Measurements from ENCODE around the gene DNAJC15.
"Not testable (repeated sequence)": the region's sequence is repeated elsewhere in the genome, so short reads cannot be mapped to it uniquely, and the experiment has no call there.

DNAJC15 gene

DNA sequence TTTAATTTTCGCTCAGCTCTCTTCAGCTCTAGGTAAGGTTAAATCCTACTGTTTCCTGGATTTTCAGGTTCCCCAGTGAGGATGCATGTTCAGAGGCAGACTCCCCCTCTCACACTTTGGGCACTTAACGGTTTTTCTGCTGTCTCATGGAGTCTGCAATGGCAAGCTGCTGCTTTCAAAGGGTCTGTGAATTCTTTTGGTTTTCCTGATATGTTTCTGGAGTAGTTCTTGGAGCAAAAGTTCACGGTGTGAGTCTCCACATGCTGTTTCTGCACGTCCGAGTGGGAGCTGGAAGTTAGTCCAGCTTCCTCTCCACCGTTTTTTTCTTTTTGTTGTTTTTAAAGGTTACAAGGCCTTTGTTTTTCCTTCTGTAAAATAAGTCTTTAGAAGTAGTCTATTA, 35.4 kb downstream of the DNAJC15 start:
- H3K27ac ChIP-seq (ENCODE audit: low read depth, low read length), result no peak overlapping the region

DNA sequence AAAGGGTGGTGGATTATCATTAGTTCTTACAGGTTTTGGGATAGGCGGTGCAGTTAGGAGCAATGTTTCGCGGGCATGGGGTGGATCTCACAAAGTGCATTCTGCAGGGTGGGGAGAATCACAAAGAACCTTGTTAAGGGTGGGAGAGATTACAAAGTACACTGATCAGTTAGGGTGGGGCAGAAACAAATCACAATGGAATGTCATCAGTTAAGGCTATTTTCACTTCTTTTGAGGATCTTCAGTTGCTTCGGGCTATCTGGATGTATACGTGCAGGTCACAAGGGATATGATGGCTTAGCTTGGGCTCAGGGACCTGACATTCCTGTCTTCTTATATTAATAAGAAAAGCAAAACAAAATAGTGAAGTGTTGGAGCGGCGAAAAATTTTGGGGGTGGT, 36.4 kb downstream of the DNAJC15 start:
- not testable (repeated sequence) for H3K9ac ChIP-seq (ENCODE audit: low read length in 5 of 5); H3K4me3 ChIP-seq (ENCODE audit: low read depth in 1 of 5, low read length in 5 of 5); H3K27ac ChIP-seq (ENCODE audit: low read depth, low read length); H3K9me3 ChIP-seq (ENCODE audit: control insufficient read depth in 5 of 5, low read length in 5 of 5); H3K27me3 ChIP-seq (ENCODE audit: control insufficient read depth in 5 of 5, insufficient read depth in 4 of 5, low read length in 5 of 5); H3K36me3 ChIP-seq (ENCODE audit: control insufficient read depth in 5 of 5, insufficient read depth in 5 of 5, low read length in 5 of 5)
- H3K4me1 ChIP-seq (ENCODE audit: control insufficient read depth in 5 of 5, insufficient read depth in 5 of 5, low read length in 5 of 5), result peaks cover 2 to 21% (median 15%) of the 10 kb centered on the region in 5 donors

More for the DNA sequence above, 35.4 kb downstream of the DNAJC15 start:
- Histone ChIP-seq H3K36me3 (ENCODE audit: control insufficient read depth in 5 of 5, insufficient read depth in 5 of 5, low read length in 5 of 5) (no peaks in the 10 kb centered on the region), H3K27me3 (ENCODE audit: control insufficient read depth in 5 of 5, insufficient read depth in 4 of 5, low read length in 5 of 5) (no peaks in the 10 kb centered on the region), H3K9me3 (ENCODE audit: control insufficient read depth in 5 of 5, low read length in 5 of 5) (no peaks in the 10 kb centered on the region), H3K4me3 (ENCODE audit: low read depth in 1 of 5, low read length in 5 of 5) (peak overlapping the region in 1 of 5 donors; percentile 11), H3K9ac (ENCODE audit: low read length in 5 of 5) (no peak overlapping the region), H3K4me1 (ENCODE audit: control insufficient read depth in 5 of 5, insufficient read depth in 5 of 5, low read length in 5 of 5) (peaks cover 2 to 27% (median 22%) of the 10 kb centered on the region in 5 donors)

DNA sequence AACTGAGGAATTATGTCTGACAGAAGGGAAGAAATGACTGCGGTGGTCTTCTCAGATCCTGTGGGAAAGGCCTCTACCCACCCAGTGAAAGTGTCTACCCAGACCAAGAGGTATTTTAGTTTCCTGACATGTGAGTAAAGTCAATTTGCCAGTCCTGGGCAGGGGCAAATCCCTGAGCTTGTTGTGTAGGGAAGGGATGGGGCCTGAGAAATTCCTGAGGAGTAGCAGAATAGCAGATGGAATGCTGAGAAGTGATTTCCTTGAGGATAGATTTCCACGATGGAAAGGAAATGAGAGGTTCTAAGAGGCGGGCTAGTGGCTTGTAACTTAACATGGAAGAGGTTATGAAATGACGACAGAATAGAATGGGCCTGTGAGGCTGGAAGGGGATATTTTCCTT, 37.4 kb downstream of the DNAJC15 start:
- peaks cover 2 to 15% (median 14%) of the 10 kb centered on the region in 5 donors for H3K4me1 ChIP-seq (ENCODE audit: control insufficient read depth in 5 of 5, insufficient read depth in 5 of 5, low read length in 5 of 5)
- not testable (repeated sequence) for H3K36me3 ChIP-seq (ENCODE audit: control insufficient read depth in 5 of 5, insufficient read depth in 5 of 5, low read length in 5 of 5); H3K9ac ChIP-seq (ENCODE audit: low read length in 5 of 5); H3K9me3 ChIP-seq (ENCODE audit: control insufficient read depth in 5 of 5, low read length in 5 of 5); H3K27me3 ChIP-seq (ENCODE audit: control insufficient read depth in 5 of 5, insufficient read depth in 4 of 5, low read length in 5 of 5); H3K27ac ChIP-seq (ENCODE audit: low read depth, low read length); H3K4me3 ChIP-seq (ENCODE audit: low read depth in 1 of 5, low read length in 5 of 5)

DNA sequence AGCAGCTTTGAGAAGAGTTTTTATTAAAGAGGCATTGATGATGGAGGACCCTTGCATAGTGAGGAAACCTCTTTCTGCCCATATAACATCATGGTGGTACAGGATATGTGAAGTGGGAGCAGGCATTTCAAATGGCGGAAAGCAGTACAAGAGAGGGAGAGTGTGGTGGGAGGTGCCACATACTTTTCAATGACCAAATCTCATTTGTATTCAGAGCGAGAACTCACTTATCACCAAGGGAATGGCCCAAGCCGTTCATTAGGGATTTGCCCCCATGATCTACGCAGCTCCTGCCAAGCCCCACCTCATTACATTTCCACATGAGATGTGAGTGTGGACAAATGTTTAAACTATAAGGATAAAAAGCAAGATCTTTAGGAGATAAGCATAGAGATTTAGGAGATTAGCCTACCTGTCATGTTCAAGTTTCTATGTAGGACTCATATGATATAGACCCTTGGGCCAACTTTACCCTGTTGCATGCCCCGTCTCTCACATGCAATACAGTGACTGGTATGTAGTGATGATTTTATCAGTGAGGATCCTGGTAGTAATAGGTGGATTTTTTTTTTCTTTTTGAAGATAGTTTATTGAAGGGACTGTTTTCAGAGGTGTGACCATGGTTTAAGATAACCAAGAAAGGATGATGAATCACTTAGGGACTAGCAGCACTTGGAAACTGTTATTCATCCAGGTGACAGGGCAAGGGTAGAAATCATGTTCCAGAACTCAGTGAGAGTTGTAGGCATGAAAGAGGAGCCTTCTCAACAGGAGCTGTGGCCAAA, 38.3 kb downstream of the DNAJC15 start:
- no peak overlapping the region for H3K27ac ChIP-seq (ENCODE audit: low read depth, low read length)
- H3K4me3 ChIP-seq (ENCODE audit: low read depth in 1 of 5, low read length in 5 of 5), result no peak overlapping the region
- H3K4me1 ChIP-seq (ENCODE audit: control insufficient read depth in 5 of 5, insufficient read depth in 5 of 5, low read length in 5 of 5), result peaks cover 2 to 15% (median 14%) of the 10 kb centered on the region in 5 donors
- H3K36me3 ChIP-seq (ENCODE audit: control insufficient read depth in 5 of 5, insufficient read depth in 5 of 5, low read length in 5 of 5), result peaks cover 0 to 2% (median 0%) of the 10 kb centered on the region in 5 donors
- H3K9me3 ChIP-seq (ENCODE audit: control insufficient read depth in 5 of 5, low read length in 5 of 5), result no peaks in the 10 kb centered on the region
- H3K27me3 ChIP-seq (ENCODE audit: control insufficient read depth in 5 of 5, insufficient read depth in 4 of 5, low read length in 5 of 5), result no peaks in the 10 kb centered on the region
- H3K9ac ChIP-seq (ENCODE audit: low read length in 5 of 5), result no peak overlapping the region

DNA sequence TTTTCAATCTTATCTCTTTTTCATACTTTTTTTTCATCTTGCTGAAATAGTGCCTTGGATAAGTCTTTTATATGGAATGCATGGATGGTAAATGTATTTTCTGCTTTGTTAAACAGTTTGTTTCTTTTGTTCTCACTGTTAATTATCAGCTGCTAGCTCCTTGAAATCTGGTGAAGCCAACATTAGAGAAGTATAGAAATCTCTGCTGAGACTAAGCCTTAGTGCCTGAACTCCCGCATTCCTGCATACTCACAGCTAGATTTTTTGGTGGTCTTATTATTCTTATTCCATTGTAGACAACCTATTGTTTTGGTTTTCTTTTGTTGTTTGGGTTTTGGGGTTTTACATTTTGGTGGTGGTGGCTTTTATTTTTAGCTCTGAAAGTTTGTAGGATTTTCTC, 48.4 kb downstream of the DNAJC15 start:
- H3K9ac ChIP-seq (ENCODE audit: low read length in 5 of 5), result no peak overlapping the region
- H3K4me3 ChIP-seq (ENCODE audit: low read depth in 1 of 5, low read length in 5 of 5), result no peak overlapping the region
- no peak overlapping the region for H3K27ac ChIP-seq (ENCODE audit: low read depth, low read length)
- H3K9me3 ChIP-seq (ENCODE audit: control insufficient read depth in 5 of 5, low read length in 5 of 5), result no peaks in the 10 kb centered on the region
- peaks cover 0 to 4% (median 0%) of the 10 kb centered on the region in 5 donors for H3K4me1 ChIP-seq (ENCODE audit: control insufficient read depth in 5 of 5, insufficient read depth in 5 of 5, low read length in 5 of 5)
- H3K27me3 ChIP-seq (ENCODE audit: control insufficient read depth in 5 of 5, insufficient read depth in 4 of 5, low read length in 5 of 5), result no peaks in the 10 kb centered on the region
- H3K36me3 ChIP-seq (ENCODE audit: control insufficient read depth in 5 of 5, insufficient read depth in 5 of 5, low read length in 5 of 5), result peaks cover 3 to 15% (median 9%) of the 10 kb centered on the region in 5 donors

DNA sequence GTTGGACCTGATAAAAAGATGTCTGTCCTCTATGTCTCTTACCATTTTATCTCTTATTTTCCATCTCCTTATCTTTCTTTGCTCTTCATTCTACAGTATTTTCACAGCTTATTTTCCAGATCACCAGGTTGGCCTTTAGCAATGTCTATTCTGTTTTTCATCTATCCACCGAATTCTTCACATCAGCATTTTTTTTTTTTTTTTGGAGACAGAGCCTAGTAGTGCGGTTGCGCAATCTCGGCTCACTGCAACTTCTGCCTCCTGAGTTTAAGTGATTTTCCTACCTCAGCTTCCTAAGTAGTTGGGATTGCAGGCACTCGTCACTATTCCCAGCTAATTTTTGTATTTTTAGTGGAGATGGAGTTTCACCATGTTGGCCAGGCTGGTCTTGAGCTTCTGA, 49.0 kb downstream of the DNAJC15 start:
- no peak overlapping the region for H3K9ac ChIP-seq (ENCODE audit: low read length in 5 of 5)
- H3K27me3 ChIP-seq (ENCODE audit: control insufficient read depth in 5 of 5, insufficient read depth in 4 of 5, low read length in 5 of 5), result no peaks in the 10 kb centered on the region
- no peak overlapping the region for H3K27ac ChIP-seq (ENCODE audit: low read depth, low read length)
- peaks cover 3 to 15% (median 9%) of the 10 kb centered on the region in 5 donors for H3K36me3 ChIP-seq (ENCODE audit: control insufficient read depth in 5 of 5, insufficient read depth in 5 of 5, low read length in 5 of 5)
- no peaks in the 10 kb centered on the region for H3K9me3 ChIP-seq (ENCODE audit: control insufficient read depth in 5 of 5, low read length in 5 of 5)
- peaks cover 0 to 4% (median 0%) of the 10 kb centered on the region in 5 donors for H3K4me1 ChIP-seq (ENCODE audit: control insufficient read depth in 5 of 5, insufficient read depth in 5 of 5, low read length in 5 of 5)
- no peak overlapping the region for H3K4me3 ChIP-seq (ENCODE audit: low read depth in 1 of 5, low read length in 5 of 5)

DNA sequence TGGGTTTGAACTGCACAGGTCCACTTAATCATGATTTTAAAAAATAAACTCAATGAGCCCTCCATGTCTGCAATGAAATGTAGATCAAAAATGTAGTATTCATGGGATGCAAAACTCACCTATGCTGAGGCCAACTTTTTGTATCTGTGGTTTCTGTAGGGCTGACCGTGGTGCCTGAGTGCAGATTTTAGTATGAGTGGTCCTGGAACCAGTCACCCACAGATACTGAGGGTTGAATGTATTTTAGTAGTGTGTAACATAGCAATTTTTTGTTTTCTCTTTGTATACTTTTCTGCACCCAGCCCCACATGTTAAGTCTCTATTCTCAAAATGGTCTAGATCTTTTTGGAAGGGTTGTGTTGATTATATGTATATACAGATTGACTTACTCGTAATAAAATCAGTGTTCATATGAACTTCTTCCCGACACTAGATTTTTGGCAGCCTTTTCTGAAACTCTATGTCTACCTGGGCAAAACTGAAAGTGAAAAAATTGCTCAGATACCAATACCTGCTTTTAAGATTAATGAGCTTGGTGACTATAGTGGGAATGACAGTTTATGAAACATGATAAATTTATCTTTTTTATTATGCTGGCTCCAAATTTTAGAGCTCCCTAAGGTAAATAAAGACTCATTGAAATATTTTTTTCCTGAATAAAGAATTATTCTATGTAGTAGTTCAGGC, 51.6 kb downstream of the DNAJC15 start:
- H3K9me3 ChIP-seq (ENCODE audit: control insufficient read depth in 5 of 5, low read length in 5 of 5), result no peaks in the 10 kb centered on the region
- H3K4me3 ChIP-seq (ENCODE audit: low read depth in 1 of 5, low read length in 5 of 5), result no peak overlapping the region
- peaks cover 0 to 7% (median 0%) of the 10 kb centered on the region in 5 donors for H3K4me1 ChIP-seq (ENCODE audit: control insufficient read depth in 5 of 5, insufficient read depth in 5 of 5, low read length in 5 of 5)
- H3K27ac ChIP-seq (ENCODE audit: low read depth, low read length), result no peak overlapping the region
- peaks cover 0 to 10% (median 3%) of the 10 kb centered on the region in 5 donors for H3K36me3 ChIP-seq (ENCODE audit: control insufficient read depth in 5 of 5, insufficient read depth in 5 of 5, low read length in 5 of 5)
- no peaks in the 10 kb centered on the region for H3K27me3 ChIP-seq (ENCODE audit: control insufficient read depth in 5 of 5, insufficient read depth in 4 of 5, low read length in 5 of 5)
- H3K9ac ChIP-seq (ENCODE audit: low read length in 5 of 5), result no peak overlapping the region

DNA sequence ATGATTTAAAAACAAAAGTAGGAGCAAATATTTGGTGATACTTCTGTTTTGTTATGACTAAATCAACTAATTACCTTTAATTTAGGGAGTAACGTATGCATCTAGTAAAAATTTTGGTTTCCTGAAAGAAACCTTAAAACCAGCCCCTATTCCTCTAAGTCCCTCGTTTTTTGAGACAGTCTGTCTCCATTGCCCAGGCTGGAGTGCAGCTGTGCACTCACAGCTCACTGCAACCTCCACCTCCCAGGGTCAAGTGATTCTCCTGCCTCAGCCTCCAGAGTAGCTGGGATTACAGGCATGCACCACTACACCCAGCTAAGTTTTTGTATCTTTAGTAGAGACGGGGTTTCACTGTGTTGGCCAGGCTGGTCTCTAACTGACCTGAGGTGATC, 52.1 kb downstream of the DNAJC15 start:
- H3K9me3 ChIP-seq (ENCODE audit: control insufficient read depth in 5 of 5, low read length in 5 of 5); H3K27me3 ChIP-seq (ENCODE audit: control insufficient read depth in 5 of 5, insufficient read depth in 4 of 5, low read length in 5 of 5); H3K9ac ChIP-seq (ENCODE audit: low read length in 5 of 5); H3K4me1 ChIP-seq (ENCODE audit: control insufficient read depth in 5 of 5, insufficient read depth in 5 of 5, low read length in 5 of 5); H3K27ac ChIP-seq (ENCODE audit: low read depth, low read length); H3K4me3 ChIP-seq (ENCODE audit: low read depth in 1 of 5, low read length in 5 of 5): not testable (repeated sequence)
- H3K36me3 ChIP-seq (ENCODE audit: control insufficient read depth in 5 of 5, insufficient read depth in 5 of 5, low read length in 5 of 5), result peaks cover 0 to 12% (median 2%) of the 10 kb centered on the region in 5 donors

DNA sequence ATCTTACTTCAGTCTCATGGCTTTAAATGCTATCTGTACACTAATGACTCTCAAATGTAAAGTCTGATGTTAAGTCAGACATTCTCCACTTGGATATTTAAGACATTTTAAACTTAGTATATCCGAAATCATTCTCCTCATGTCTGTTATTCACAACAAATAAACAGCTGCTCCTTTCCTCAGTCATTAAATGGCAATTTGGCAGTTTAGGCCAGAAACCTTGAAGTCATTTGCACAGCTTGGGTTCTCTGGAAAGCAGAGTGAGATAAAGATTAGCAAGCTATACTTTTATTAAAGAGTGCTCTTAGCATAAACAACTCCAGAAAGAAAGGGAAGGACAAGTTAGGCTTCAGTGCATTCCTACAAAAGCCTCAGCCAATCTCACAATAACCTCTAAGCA, 53.7 kb downstream of the DNAJC15 start:
- Histone ChIP-seq H3K4me1 (ENCODE audit: control insufficient read depth in 5 of 5, insufficient read depth in 5 of 5, low read length in 5 of 5) (peaks cover 0 to 7% (median 0%) of the 10 kb centered on the region in 5 donors), H3K27me3 (ENCODE audit: control insufficient read depth in 5 of 5, insufficient read depth in 4 of 5, low read length in 5 of 5) (no peaks in the 10 kb centered on the region), H3K27ac (ENCODE audit: low read depth, low read length) (no peak overlapping the region), H3K9ac (ENCODE audit: low read length in 5 of 5) (no peak overlapping the region), H3K36me3 (ENCODE audit: control insufficient read depth in 5 of 5, insufficient read depth in 5 of 5, low read length in 5 of 5) (peaks cover 0 to 5% (median 0%) of the 10 kb centered on the region in 5 donors), H3K4me3 (ENCODE audit: low read depth in 1 of 5, low read length in 5 of 5) (no peak overlapping the region), H3K9me3 (ENCODE audit: control insufficient read depth in 5 of 5, low read length in 5 of 5) (no peaks in the 10 kb centered on the region)

DNA sequence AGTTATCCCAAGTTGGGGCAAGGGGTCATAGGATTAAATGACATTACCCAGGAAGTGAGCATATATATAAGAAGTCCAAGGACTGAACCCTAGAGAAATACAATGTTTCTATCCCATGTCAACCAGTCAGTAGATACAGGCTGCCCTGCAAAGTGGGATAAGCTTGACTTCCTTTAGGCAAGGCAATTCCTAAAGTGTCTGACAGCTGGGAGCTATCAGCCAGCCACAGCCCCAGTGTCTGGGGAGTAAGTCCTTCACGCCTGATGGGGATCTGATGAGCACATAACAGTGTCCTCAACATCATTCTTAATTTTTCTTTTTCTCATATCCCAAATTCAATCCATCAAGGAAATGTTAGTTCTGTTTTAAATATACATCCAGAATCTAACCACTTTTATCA, 54.1 kb downstream of the DNAJC15 start:
- Histone ChIP-seq H3K4me3 (ENCODE audit: low read depth in 1 of 5, low read length in 5 of 5) (no peak overlapping the region), H3K9me3 (ENCODE audit: control insufficient read depth in 5 of 5, low read length in 5 of 5) (no peaks in the 10 kb centered on the region), H3K27me3 (ENCODE audit: control insufficient read depth in 5 of 5, insufficient read depth in 4 of 5, low read length in 5 of 5) (no peaks in the 10 kb centered on the region), H3K9ac (ENCODE audit: low read length in 5 of 5) (no peak overlapping the region), H3K4me1 (ENCODE audit: control insufficient read depth in 5 of 5, insufficient read depth in 5 of 5, low read length in 5 of 5) (peaks cover 0 to 7% (median 0%) of the 10 kb centered on the region in 5 donors), H3K36me3 (ENCODE audit: control insufficient read depth in 5 of 5, insufficient read depth in 5 of 5, low read length in 5 of 5) (peaks cover 0 to 5% (median 0%) of the 10 kb centered on the region in 5 donors), H3K27ac (ENCODE audit: low read depth, low read length) (no peak overlapping the region)

All from subcutaneous abdominal adipose tissue (tissue), 5 donors.